Mesendoderm (in vitro differentiated cells): Measurements from ENCODE around the gene DUXA. TPM values are rescaled to one million over a fixed set of nuclear protein-coding genes. Genes with fewer than 3 reads are reported as not detected.
"Not testable (repeated sequence)": the region's sequence is repeated elsewhere in the genome, so short reads cannot be mapped to it uniquely, and the experiment has no call there.

Source experiments
- DNase-seq: peaks from one replicate; pipeline ENCODE4 v3.0.0; 2013
- H2AK5ac ChIP-seq: 2 replicates; pipeline ENCODE4 v1.6.1; 2013; ENCODE audit warnings: low read length, inconsistent platforms
- H2BK120ac ChIP-seq: 2 replicates; pipeline ENCODE4 v1.6.1; 2013; ENCODE audit warnings: low read depth, mild to moderate bottlenecking, low read length, moderate library complexity, mixed read lengths
- H2BK15ac ChIP-seq: replicated peaks from 2 replicates; pipeline ENCODE4 v1.6.1; 2013; ENCODE audit warnings: low read depth, mild to moderate bottlenecking, moderate library complexity
- H2BK5ac ChIP-seq: 2 replicates; pipeline ENCODE4 v1.6.1; 2013; ENCODE audit warnings: low read length, inconsistent platforms
- H3K18ac ChIP-seq: 2 replicates; pipeline ENCODE4 v1.6.1; 2013; ENCODE audit warnings: mild to moderate bottlenecking, low read length, mixed read lengths
- H3K23ac ChIP-seq: one replicate; pipeline ENCODE4 v1.6.1; 2013; ENCODE audit warnings: low read length
- H3K27ac ChIP-seq: 2 replicates; pipeline ENCODE4 v1.5.1; 2013; ENCODE audit warnings: low read depth, mild to moderate bottlenecking, inconsistent platforms, low read length, moderate library complexity
- H3K27me3 ChIP-seq: 2 replicates; pipeline ENCODE4 v1.6.1; 2013; ENCODE audit warnings: low read length, control low read depth, mild to moderate bottlenecking, inconsistent platforms; ENCODE audit not compliant: insufficient read depth, poor library complexity
- H3K36me3 ChIP-seq: 2 replicates; pipeline ENCODE4 v1.6.1; 2013; ENCODE audit warnings: low read length, inconsistent platforms; ENCODE audit not compliant: control insufficient read depth, insufficient read depth
- H3K4ac ChIP-seq: one replicate; pipeline ENCODE4 v1.6.1; 2013; ENCODE audit warnings: low read depth, mild to moderate bottlenecking, low read length, moderate library complexity
- H3K4me1 ChIP-seq: 2 replicates; pipeline ENCODE4 v1.6.1; 2013; ENCODE audit warnings: low read depth, low read length, inconsistent platforms; ENCODE audit not compliant: control insufficient read depth
- H3K4me2 ChIP-seq: 2 replicates; pipeline ENCODE4 v1.6.1; 2013; ENCODE audit warnings: low read length
- H3K4me3 ChIP-seq: 2 replicates; pipeline ENCODE4 v1.5.1; 2013; ENCODE audit warnings: mild to moderate bottlenecking, low read length
- H3K56ac ChIP-seq: one replicate; pipeline ENCODE4 v1.6.1; 2013; ENCODE audit warnings: low read length
- H3K79me1 ChIP-seq: 2 replicates; pipeline ENCODE4 v1.6.1; 2013; ENCODE audit warnings: low read length, inconsistent platforms
- H3K79me2 ChIP-seq: 2 replicates; pipeline ENCODE4 v1.6.1; 2013; ENCODE audit warnings: mild to moderate bottlenecking, low read length; ENCODE audit not compliant: control insufficient read depth, insufficient read depth
- H3K9ac ChIP-seq: 2 replicates; pipeline ENCODE4 v1.6.1; 2013; ENCODE audit warnings: low read length, inconsistent platforms
- H4K5ac ChIP-seq: one replicate; pipeline ENCODE4 v1.6.1; 2013; ENCODE audit warnings: low read length
- H4K8ac ChIP-seq: one replicate; pipeline ENCODE4 v1.6.1; 2013; ENCODE audit warnings: low read depth, mild to moderate bottlenecking, control low read depth, low read length, moderate library complexity
- WGBS: extraction: QIAGEN DNeasy Blood & Tissue Kit; methylation state at CpG from one replicate; pipeline ENCODE4 v1.1.7; 2013; ENCODE audit warnings: low lambda C conversion rate, missing lambda C conversion rate; ENCODE audit not compliant: insufficient coverage; ENCODE audit errors: extremely low coverage; 5-methylcytosine and 5-hydroxymethylcytosine counted together
- polyA plus RNA-seq, 2 experiments: library from polyadenylated mRNA; stranded (reverse); fragments of 200-250 nt; gene quantifications; one replicate each; pipeline ENCODE4 v1.2.3, GENCODE V29; 2013

DUXA gene
- not detected for polyA plus RNA-seq (2013, experiment 1 of 2)
- not detected for polyA plus RNA-seq (2013, experiment 2 of 2)

GRCh38 chr19:57167385-57167784 lies at the start of gene DUXA:
TSS of gene DUXA (minus strand) at chr19:57167485. CDS start at chr19:57167443, 42 bp downstream.
- no peak within 1 kb of the TSS for H3K4me2 ChIP-seq
- H3K27ac ChIP-seq, result no peak within 1 kb of the TSS
- H4K8ac ChIP-seq, result no peak within 1 kb of the TSS
- no peak within 1 kb of the TSS for H4K5ac ChIP-seq
- H3K79me1 ChIP-seq, result no peaks in the 10 kb centered on the region
- H2BK15ac ChIP-seq, result no peak within 1 kb of the TSS
- no peak within 1 kb of the TSS for H3K9ac ChIP-seq
- H3K36me3 ChIP-seq, result no peaks in the 10 kb centered on the region
- no peak within 1 kb of the TSS for H2BK5ac ChIP-seq
- no CpG with 5 or more reads among the region's 6 CpGs for WGBS
- H3K79me2 ChIP-seq, result no peaks in the 10 kb centered on the region
- no peak within 1 kb of the TSS for H2AK5ac ChIP-seq
- no peak within 1 kb of the TSS for H3K4ac ChIP-seq
- H3K56ac ChIP-seq, result no peak within 1 kb of the TSS
- no peak within 1 kb of the TSS for H3K23ac ChIP-seq
- H3K27me3 ChIP-seq, result no peaks in the 10 kb centered on the region
- no peak for DNase-seq
- no peak within 1 kb of the TSS for H3K4me3 ChIP-seq
- no peak within 1 kb of the TSS for H2BK120ac ChIP-seq
- no peak within 1 kb of the TSS for H3K18ac ChIP-seq
- no peaks in the 10 kb centered on the region for H3K4me1 ChIP-seq

GRCh38 chr19:57212109-57212508 lies 44.8 kb upstream of the DUXA start:
- no peak overlapping the region for H3K23ac ChIP-seq
- no peak overlapping the region for H3K56ac ChIP-seq
- H3K27ac ChIP-seq, result no peak overlapping the region
- no peaks in the 10 kb centered on the region for H3K79me2 ChIP-seq
- peaks cover 8% of the 10 kb centered on the region for H3K36me3 ChIP-seq
- H3K4me3 ChIP-seq, result no peak overlapping the region
- no peak overlapping the region for H2BK15ac ChIP-seq
- H3K4me2 ChIP-seq, result no peak overlapping the region
- no CpG with 5 or more reads among the region's 7 CpGs for WGBS
- H3K18ac ChIP-seq, result no peak overlapping the region
- no peak overlapping the region for H4K5ac ChIP-seq
- H3K79me1 ChIP-seq, result peaks cover 3% of the 10 kb centered on the region
- no peak overlapping the region for H3K9ac ChIP-seq
- no peak overlapping the region for H2AK5ac ChIP-seq
- no peak overlapping the region for H2BK120ac ChIP-seq
- H3K4me1 ChIP-seq, result no peaks in the 10 kb centered on the region
- no peaks in the 10 kb centered on the region for H3K27me3 ChIP-seq
- H2BK5ac ChIP-seq, result no peak overlapping the region
- no peak for DNase-seq
- H3K4ac ChIP-seq, result no peak overlapping the region
- no peak overlapping the region for H4K8ac ChIP-seq

- H2AK5ac ChIP-seq, result no peak overlapping the region
- no peak overlapping the region for H2BK120ac ChIP-seq
- no peak overlapping the region for H3K27ac ChIP-seq
- H3K79me2 ChIP-seq, result no peaks in the 10 kb centered on the region
- H3K4me1 ChIP-seq, result no peaks in the 10 kb centered on the region
- H3K4me2 ChIP-seq, result no peak overlapping the region
- no peak overlapping the region for H3K56ac ChIP-seq
- H3K36me3 ChIP-seq, result peaks cover 11% of the 10 kb centered on the region
- H3K79me1 ChIP-seq, result peaks cover 3% of the 10 kb centered on the region
- no peak overlapping the region for H3K4ac ChIP-seq
- no CpG with 5 or more reads among the region's 4 CpGs for WGBS
- no peak overlapping the region for H4K8ac ChIP-seq
- no peaks in the 10 kb centered on the region for H3K27me3 ChIP-seq
- no peak overlapping the region for H3K18ac ChIP-seq
- H2BK5ac ChIP-seq, result no peak overlapping the region
- no peak overlapping the region for H3K9ac ChIP-seq
- no peak overlapping the region for H2BK15ac ChIP-seq
- H3K4me3 ChIP-seq, result no peak overlapping the region
- no peak overlapping the region for H4K5ac ChIP-seq
- no peak overlapping the region for H3K23ac ChIP-seq
- DNase-seq, result no peak
These were observed 43.1 kb upstream of the DUXA start for GRCh38 chr19:57210381-57210780.

GRCh38 chr19:57202160-57202559 lies 34.9 kb upstream of the DUXA start:
- Histone ChIP-seq H3K4me1 (no peaks in the 10 kb centered on the region), H4K8ac (no peak overlapping the region), H2BK120ac (no peak overlapping the region), H3K9ac (no peak overlapping the region), H2BK15ac (no peak overlapping the region), H3K79me2 (no peaks in the 10 kb centered on the region), H3K56ac (no peak overlapping the region), H3K18ac (no peak overlapping the region), H3K27ac (no peak overlapping the region), H2AK5ac (no peak overlapping the region), H3K4me2 (no peak overlapping the region), H3K4ac (no peak overlapping the region), H3K23ac (no peak overlapping the region), H3K79me1 (peaks cover 16% of the 10 kb centered on the region), H3K27me3 (no peaks in the 10 kb centered on the region), H3K4me3 (no peak overlapping the region), H2BK5ac (no peak overlapping the region), H3K36me3 (peaks cover 6% of the 10 kb centered on the region), H4K5ac (no peak overlapping the region)
- DNase-seq, result no peak
- no CpG with 5 or more reads among the region's 5 CpGs for WGBS

DNA sequence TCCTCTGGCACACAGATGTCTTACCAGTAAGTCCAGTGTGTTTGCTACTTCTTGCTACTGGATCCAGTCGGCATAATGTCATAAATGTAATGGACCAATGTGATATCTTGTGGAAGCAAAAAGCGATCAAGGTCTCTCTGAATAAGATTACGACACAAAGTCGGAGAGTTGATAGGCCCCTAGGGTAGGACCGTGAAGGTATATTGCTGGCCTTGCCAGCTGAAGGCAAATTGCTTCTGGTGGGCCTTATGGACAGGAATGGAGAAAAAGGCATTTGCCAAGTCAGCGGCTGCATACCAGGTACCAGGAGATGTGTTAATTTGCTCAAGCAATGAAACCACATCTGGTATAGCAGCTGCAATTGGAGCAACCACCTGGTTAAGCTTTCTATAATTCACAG lies 30.6 kb upstream of the DUXA start:
- H3K27me3 ChIP-seq, H2BK15ac ChIP-seq, H3K18ac ChIP-seq, H3K36me3 ChIP-seq, H2BK5ac ChIP-seq, H3K4me1 ChIP-seq, DNase-seq, H3K79me2 ChIP-seq, H3K56ac ChIP-seq, H4K5ac ChIP-seq, H3K23ac ChIP-seq, H4K8ac ChIP-seq, H3K4me2 ChIP-seq, H3K27ac ChIP-seq, H3K4ac ChIP-seq, H3K4me3 ChIP-seq, H2AK5ac ChIP-seq, H2BK120ac ChIP-seq, H3K9ac ChIP-seq: not testable (repeated sequence)
- H3K79me1 ChIP-seq, result peaks cover 18% of the 10 kb centered on the region
- WGBS, result no CpG with 5 or more reads among the region's 6 CpGs

DNA sequence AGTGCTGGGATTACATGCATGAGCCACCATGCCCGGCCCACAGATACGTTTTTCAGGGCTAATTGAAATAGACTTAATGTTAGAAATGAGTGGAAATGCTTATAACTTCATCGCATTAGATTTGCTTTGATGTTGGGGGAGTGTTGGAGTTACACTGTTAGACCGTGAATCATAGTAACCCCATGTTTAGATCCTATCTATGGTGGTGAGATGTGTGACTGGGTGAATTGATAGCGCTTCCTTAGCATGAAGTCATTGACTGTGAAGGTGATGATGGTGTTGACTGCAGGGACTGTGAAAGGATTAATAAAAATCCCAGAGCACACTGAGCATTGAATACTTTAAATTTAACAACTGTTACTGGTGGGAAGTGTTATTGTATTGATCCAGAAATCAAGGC lies 25.7 kb upstream of the DUXA start:
- Histone ChIP-seq H3K27ac (no peak overlapping the region), H2BK5ac (no peak overlapping the region), H3K9ac (no peak overlapping the region), H2AK5ac (no peak overlapping the region), H3K18ac (no peak overlapping the region), H3K4ac (no peak overlapping the region), H4K5ac (no peak overlapping the region), H3K79me2 (peaks cover 21% of the 10 kb centered on the region), H3K56ac (no peak overlapping the region), H3K4me3 (no peak overlapping the region), H3K4me2 (no peak overlapping the region), H3K27me3 (no peaks in the 10 kb centered on the region), H3K79me1 (peaks cover 21% of the 10 kb centered on the region), H4K8ac (no peak overlapping the region), H3K36me3 (peaks cover 7% of the 10 kb centered on the region), H2BK15ac (no peak overlapping the region), H2BK120ac (no peak overlapping the region), H3K4me1 (peaks cover 2% of the 10 kb centered on the region), H3K23ac (no peak overlapping the region)
- DNase-seq, result no peak
- no CpG with 5 or more reads among the region's 5 CpGs for WGBS
